ENCODE measurements around the gene JARID2. TPM values are rescaled to one million over a fixed set of nuclear protein-coding genes. Genes with fewer than 3 reads are reported as not detected.
A peak's percentile ranks its signal among the peaks of the same experiment; 100 is the strongest.

JARID2 gene
- total and polyA plus RNA-seq, 9 of the 15 experiments (the other 6 are each of a cell fraction or from before 2014, with no cell fraction given), result 5.0 to 29.0 (median 15.6) TPM

DNA sequence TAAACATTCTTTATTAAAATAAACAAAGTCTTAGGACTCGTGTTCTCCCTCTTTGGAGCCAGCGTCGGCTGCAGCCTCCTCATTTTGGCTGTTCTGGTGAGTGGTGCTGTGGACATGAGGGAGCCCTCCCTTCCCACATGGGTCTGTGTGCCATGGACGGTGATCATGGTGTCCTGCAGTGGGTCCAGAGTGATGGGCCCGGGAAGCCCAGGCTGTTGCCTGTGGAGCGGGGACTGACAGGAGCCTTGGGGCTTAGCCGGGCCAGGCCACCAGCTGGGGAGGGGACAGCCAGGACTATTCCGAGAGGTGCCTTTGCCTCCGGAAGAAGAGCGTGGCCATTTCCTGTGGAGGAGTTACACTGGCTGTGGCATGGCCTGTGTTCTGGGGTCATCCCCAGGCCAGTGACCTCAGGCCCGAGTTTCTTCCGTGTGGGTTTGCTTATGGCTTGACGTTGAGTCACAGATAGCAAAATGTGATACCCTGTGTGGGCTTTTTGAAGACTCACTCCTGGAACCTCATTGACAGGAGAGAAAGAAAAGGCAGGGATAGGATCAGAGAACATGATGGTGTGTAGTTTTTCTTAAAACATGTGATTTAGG is 263.6 kb downstream of the JARID2 start (continued):
- TF ChIP-seq MGA (IDR thresholded peaks at IDR 0.05), result peak; percentile 50
- TF ChIP-seq HDGF (IDR thresholded peaks at IDR 0.05), result no peak
- TF ChIP-seq CBFA2T3 (IDR thresholded peaks at IDR 0.05), result peak; percentile 61
- TF ChIP-seq PRMT5 (CRISPR knock-in tag; IDR thresholded peaks at IDR 0.05), result no peak
- no peak for TF ChIP-seq FIP1L1 (IDR thresholded peaks at IDR 0.05; ENCODE audit: low read depth, low read length, poor library complexity, severe bottlenecking)
- no peak for TF ChIP-seq ZNF224 (CRISPR knock-in tag; IDR thresholded peaks at IDR 0.05)
- no peak for TF ChIP-seq ZNF408 (CRISPR knock-in tag; IDR thresholded peaks at IDR 0.05; ENCODE audit: low read depth)
- peak; percentile 57; the same call in 1 of the 2 replicates for TF ChIP-seq PKNOX1 (IDR thresholded peaks at IDR 0.05)
- TF ChIP-seq ETV1 (tag; conservative IDR thresholded peaks at IDR 0.05; ENCODE audit: low read depth), result peak; percentile 94
- TF ChIP-seq NR4A1 (CRISPR knock-in tag; IDR thresholded peaks at IDR 0.05), result peak; percentile 96; the same call in 1 of the 2 replicates
- TF ChIP-seq NR4A1 (tag; IDR thresholded peaks at IDR 0.05), result peak; percentile 89
- no peak for TF ChIP-seq KAT7 (CRISPR knock-in tag; IDR thresholded peaks at IDR 0.05; ENCODE audit: borderline replicate concordance)
- TF ChIP-seq TEAD1 (CRISPR knock-in tag; IDR thresholded peaks at IDR 0.05), result no peak

Data from K562 (cell line).